GM18505 (cell line): Measurements from ENCODE around the gene AMIGO3.

Experiments used
- ATAC-seq: cut with Tn5 transposase; IDR thresholded peaks from one replicate; pipeline ENCODE4 v1.9.1; 2021; ENCODE audit not compliant: unreplicated experiment
- POLR2A ChIP-seq: IDR thresholded peaks from 4 replicates; pipeline ENCODE4 v1.6.1; 2011; ENCODE audit warnings: borderline replicate concordance; ENCODE audit not compliant: insufficient read depth, insufficient read length; ENCODE audit errors: extremely low read depth

The AMIGO3 gene

DNA sequence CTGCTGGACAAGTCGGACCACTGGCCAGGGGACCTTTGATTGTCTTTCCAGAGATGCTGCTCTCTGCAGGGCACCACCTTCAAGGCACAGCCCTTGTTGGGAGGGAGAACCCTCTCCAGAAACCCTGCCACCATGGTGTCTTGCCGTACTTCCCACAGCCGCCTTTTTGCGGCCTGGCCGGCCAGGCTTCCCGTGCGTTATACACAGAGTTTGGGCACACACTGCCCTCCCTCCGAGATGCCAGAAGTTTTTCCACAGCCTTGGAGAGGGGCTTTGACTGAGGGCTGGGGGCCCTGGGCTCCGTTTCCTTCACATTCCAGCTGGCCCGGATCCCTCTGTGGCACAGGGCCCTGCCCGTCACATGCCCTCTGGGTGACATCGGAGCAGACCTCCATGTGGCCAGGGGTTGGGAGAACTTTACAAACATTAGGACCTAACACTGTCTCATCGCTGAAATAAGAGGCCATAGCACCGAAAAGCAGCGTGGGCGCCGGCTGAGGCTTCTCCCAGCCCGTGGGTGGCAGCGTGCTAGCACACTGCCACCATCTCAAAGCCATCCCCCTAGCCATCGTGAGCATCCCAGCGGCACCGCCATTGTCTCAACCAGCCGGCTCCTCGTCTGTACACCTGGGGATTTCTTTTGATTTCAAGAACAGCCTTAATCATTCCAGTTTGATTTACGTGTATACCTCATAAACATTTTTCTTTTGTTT lies 51.6 kb downstream of the AMIGO3 start:
- no peak for ATAC-seq
- TF ChIP-seq POLR2A, result no peak
